Measurements from ENCODE around the gene DCAF8. TPM values are rescaled to one million over a fixed set of nuclear protein-coding genes. Genes with fewer than 3 reads are reported as not detected.

The DCAF8 gene
- total RNA-seq, 1 experiment from 2014 or later, result 98.1 TPM

- no peak overlapping the region for H3K27ac ChIP-seq (ENCODE audit: low read depth, low read length)
- BruUV-seq (replicated peaks), result no TSS peak
- no peaks in the 10 kb centered on the region for H3K9me2 ChIP-seq (ENCODE audit: insufficient read depth)
- H3K4me3 ChIP-seq (replicated peaks in 1 of 2; ENCODE audit: low read depth in 1 of 2, low read length in 2 of 2), result no peak overlapping the region
- H3K9ac ChIP-seq (ENCODE audit: low read length), result no peak overlapping the region
- H4K20me1 ChIP-seq (ENCODE audit: insufficient read depth), result no peaks in the 10 kb centered on the region
- no peak overlapping the region for H2AFZ ChIP-seq (ENCODE audit: low read depth, low read length, poor library complexity, severe bottlenecking)
- DNase-seq (ENCODE audit: low read depth, low spot score), result no peak
- peaks cover 31 to 33% of the 10 kb centered on the region in 2 experiments; a peak in 3 of 4 replicates for H3K36me3 ChIP-seq (ENCODE audit: control insufficient read depth in 1 of 2, insufficient read depth in 2 of 2, low read length in 2 of 2)
- intact Hi-C loops (cut with micrococcal nuclease), result no loop called here
- POLR2A ChIA-PET, result no interaction called here
- H3K4me1 ChIP-seq (ENCODE audit: control insufficient read depth in 1 of 2, insufficient read depth in 2 of 2, low read length in 2 of 2), result no peaks in the 10 kb centered on the region
- H3K27me3 ChIP-seq (ENCODE audit: insufficient read depth, low read length), result no peaks in the 10 kb centered on the region
- no peaks in the 10 kb centered on the region for H3K9me3 ChIP-seq (ENCODE audit: control insufficient read depth in 1 of 2, insufficient read depth in 1 of 2, low read depth in 1 of 2, low read length in 2 of 2)
- no peak for TF ChIP-seq POLR2A (IDR thresholded peaks at IDR 0.05; ENCODE audit: borderline replicate concordance, extremely low read depth, insufficient read depth, insufficient read length)
- TF ChIP-seq EZH2 (IDR thresholded peaks at IDR 0.05), result no peak
- no peak for TF ChIP-seq SP1 (IDR thresholded peaks at IDR 0.05; ENCODE audit: low read depth)
- no peak for TF ChIP-seq CBX3 (IDR thresholded peaks at IDR 0.05; ENCODE audit: low read depth)
- TF ChIP-seq CEBPB (IDR thresholded peaks at IDR 0.05; ENCODE audit: low read depth), result no peak
- no peak overlapping the region for H3K4me2 ChIP-seq (ENCODE audit: low read length)
- no peak for ATAC-seq
- peaks cover 7% of the 10 kb centered on the region; the same call in 1 of the 2 replicates for H3K79me2 ChIP-seq (ENCODE audit: insufficient read depth, low read length)
- RAD21 ChIA-PET (ENCODE audit: low non-redundant PET in 1 of 2, low total read pairs in 2 of 2, uncharacterized antibody in 2 of 2, unreplicated experiment in 2 of 2), result no interaction called here
- CTCF ChIA-PET, result interaction anchor here (1.6 kb wide), 2 partner anchors 14 to 45 kb away, joined by 3 to 6 read pairs; no protein-coding TSS in a partner anchor
Measured at GRCh38 chr1:160238408-160238807, 23.9 kb downstream of the DCAF8 start.

GRCh38 chr1:160237558-160237957, 24.8 kb downstream of the DCAF8 start:
- Histone ChIP-seq H4K20me1 (ENCODE audit: insufficient read depth) (no peaks in the 10 kb centered on the region), H3K9me2 (ENCODE audit: insufficient read depth) (no peaks in the 10 kb centered on the region), H3K27ac (ENCODE audit: low read depth, low read length) (no peak overlapping the region), H3K9ac (ENCODE audit: low read length) (no peak overlapping the region), H3K36me3 (ENCODE audit: control insufficient read depth in 1 of 2, insufficient read depth in 2 of 2, low read length in 2 of 2) (peaks cover 33% of the 10 kb centered on the region in 2 experiments; a peak in 3 of 4 replicates), H3K4me1 (ENCODE audit: control insufficient read depth in 1 of 2, insufficient read depth in 2 of 2, low read length in 2 of 2) (no peaks in the 10 kb centered on the region), H3K4me3 (replicated peaks in 1 of 2; ENCODE audit: low read depth in 1 of 2, low read length in 2 of 2) (no peak overlapping the region), H3K27me3 (ENCODE audit: insufficient read depth, low read length) (no peaks in the 10 kb centered on the region), H2AFZ (ENCODE audit: low read depth, low read length, poor library complexity, severe bottlenecking) (no peak overlapping the region), H3K4me2 (ENCODE audit: low read length) (no peak overlapping the region), H3K79me2 (ENCODE audit: insufficient read depth, low read length) (peaks cover 1% of the 10 kb centered on the region; the same call in 1 of the 2 replicates), H3K9me3 (ENCODE audit: control insufficient read depth in 1 of 2, insufficient read depth in 1 of 2, low read depth in 1 of 2, low read length in 2 of 2) (no peaks in the 10 kb centered on the region)
- intact Hi-C loops (cut with micrococcal nuclease), result no loop called here
- DNase-seq (ENCODE audit: low read depth, low spot score), result no peak
- no peak for ATAC-seq
- ChIA-PET RAD21 (ENCODE audit: low non-redundant PET in 1 of 2, low total read pairs in 2 of 2, uncharacterized antibody in 2 of 2, unreplicated experiment in 2 of 2) (no interaction called here), CTCF (interaction anchor here (1.6 kb wide), 1 partner anchor 44 kb away, joined by 3 read pairs; no protein-coding TSS in a partner anchor), POLR2A (no interaction called here)
- BruUV-seq (replicated peaks), result no TSS peak
- TF ChIP-seq CTCF (IDR thresholded peaks at IDR 0.05 in 2 of 3, conservative IDR thresholded peaks at IDR 0.05 in 1 of 3; ENCODE audit: borderline replicate concordance in 1 of 3, insufficient read depth in 1 of 3, low read depth in 2 of 3, low read length in 2 of 3), result no peak
- no peak for TF ChIP-seq ZFX (IDR thresholded peaks at IDR 0.05)
- TF ChIP-seq POLR2A (IDR thresholded peaks at IDR 0.05; ENCODE audit: borderline replicate concordance, extremely low read depth, insufficient read depth, insufficient read length), result no peak
- TF ChIP-seq ATF3 (IDR thresholded peaks at IDR 0.05), result no peak
- TF ChIP-seq EGR1 (IDR thresholded peaks at IDR 0.05; ENCODE audit: low read depth), result no peak
- no peak for TF ChIP-seq SP1 (IDR thresholded peaks at IDR 0.05; ENCODE audit: low read depth)
- no peak for TF ChIP-seq POLR2AphosphoS5 (IDR thresholded peaks at IDR 0.05; ENCODE audit: low read depth, low read length)
- no peak for TF ChIP-seq EZH2 (IDR thresholded peaks at IDR 0.05)
- TF ChIP-seq ELF1 (IDR thresholded peaks at IDR 0.05; ENCODE audit: borderline replicate concordance, low read depth), result no peak
- TF ChIP-seq ZBTB33 (IDR thresholded peaks at IDR 0.05; ENCODE audit: extremely low read depth, insufficient replicate concordance, low read length), result no peak
- TF ChIP-seq MAX (IDR thresholded peaks at IDR 0.05), result no peak
- no peak for TF ChIP-seq YY1 (IDR thresholded peaks at IDR 0.05; ENCODE audit: extremely low read depth, insufficient replicate concordance, low read depth, low read length)
- no peak for TF ChIP-seq FOSL1 (IDR thresholded peaks at IDR 0.05; ENCODE audit: low read depth)
- TF ChIP-seq EZH2phosphoT487 (IDR thresholded peaks at IDR 0.05; ENCODE audit: borderline replicate concordance), result no peak
- no peak for TF ChIP-seq SRF (IDR thresholded peaks at IDR 0.05; ENCODE audit: low read depth)
- no peak for TF ChIP-seq TCF7L2 (IDR thresholded peaks at IDR 0.05; ENCODE audit: borderline replicate concordance, extremely low read depth, insufficient read depth, insufficient read length)
